Measurements from ENCODE around the gene AAR2.

GRCh38 chr20:36238153-36238552, 1.9 kb downstream of the AAR2 start:
- TF ChIP-seq RFX5 (IDR thresholded peaks at IDR 0.05; ENCODE audit: low read length) (no peak), GABPA (IDR thresholded peaks at IDR 0.05; ENCODE audit: low read depth) (no peak), RAD21 (IDR thresholded peaks at IDR 0.05; ENCODE audit: low read length) (no peak), TAF1 (IDR thresholded peaks at IDR 0.05; ENCODE audit: borderline replicate concordance, low read depth, low read length) (no peak), SIN3A (IDR thresholded peaks at IDR 0.05; ENCODE audit: borderline replicate concordance, low read depth, low read length) (no peak), FOXJ3 (CRISPR knock-in tag; IDR thresholded peaks at IDR 0.05) (no peak), MAX (IDR thresholded peaks at IDR 0.05; ENCODE audit: low read depth) (no peak)
- TF ChIP-seq, protein P1, sequence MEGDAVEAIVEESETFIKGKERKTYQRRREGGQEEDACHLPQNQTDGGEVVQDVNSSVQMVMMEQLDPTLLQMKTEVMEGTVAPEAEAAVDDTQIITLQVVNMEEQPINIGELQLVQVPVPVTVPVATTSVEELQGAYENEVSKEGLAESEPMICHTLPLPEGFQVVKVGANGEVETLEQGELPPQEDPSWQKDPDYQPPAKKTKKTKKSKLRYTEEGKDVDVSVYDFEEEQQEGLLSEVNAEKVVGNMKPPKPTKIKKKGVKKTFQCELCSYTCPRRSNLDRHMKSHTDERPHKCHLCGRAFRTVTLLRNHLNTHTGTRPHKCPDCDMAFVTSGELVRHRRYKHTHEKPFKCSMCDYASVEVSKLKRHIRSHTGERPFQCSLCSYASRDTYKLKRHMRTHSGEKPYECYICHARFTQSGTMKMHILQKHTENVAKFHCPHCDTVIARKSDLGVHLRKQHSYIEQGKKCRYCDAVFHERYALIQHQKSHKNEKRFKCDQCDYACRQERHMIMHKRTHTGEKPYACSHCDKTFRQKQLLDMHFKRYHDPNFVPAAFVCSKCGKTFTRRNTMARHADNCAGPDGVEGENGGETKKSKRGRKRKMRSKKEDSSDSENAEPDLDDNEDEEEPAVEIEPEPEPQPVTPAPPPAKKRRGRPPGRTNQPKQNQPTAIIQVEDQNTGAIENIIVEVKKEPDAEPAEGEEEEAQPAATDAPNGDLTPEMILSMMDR (IDR thresholded peaks at IDR 0.05): no peak
- TF ChIP-seq, protein P2, sequence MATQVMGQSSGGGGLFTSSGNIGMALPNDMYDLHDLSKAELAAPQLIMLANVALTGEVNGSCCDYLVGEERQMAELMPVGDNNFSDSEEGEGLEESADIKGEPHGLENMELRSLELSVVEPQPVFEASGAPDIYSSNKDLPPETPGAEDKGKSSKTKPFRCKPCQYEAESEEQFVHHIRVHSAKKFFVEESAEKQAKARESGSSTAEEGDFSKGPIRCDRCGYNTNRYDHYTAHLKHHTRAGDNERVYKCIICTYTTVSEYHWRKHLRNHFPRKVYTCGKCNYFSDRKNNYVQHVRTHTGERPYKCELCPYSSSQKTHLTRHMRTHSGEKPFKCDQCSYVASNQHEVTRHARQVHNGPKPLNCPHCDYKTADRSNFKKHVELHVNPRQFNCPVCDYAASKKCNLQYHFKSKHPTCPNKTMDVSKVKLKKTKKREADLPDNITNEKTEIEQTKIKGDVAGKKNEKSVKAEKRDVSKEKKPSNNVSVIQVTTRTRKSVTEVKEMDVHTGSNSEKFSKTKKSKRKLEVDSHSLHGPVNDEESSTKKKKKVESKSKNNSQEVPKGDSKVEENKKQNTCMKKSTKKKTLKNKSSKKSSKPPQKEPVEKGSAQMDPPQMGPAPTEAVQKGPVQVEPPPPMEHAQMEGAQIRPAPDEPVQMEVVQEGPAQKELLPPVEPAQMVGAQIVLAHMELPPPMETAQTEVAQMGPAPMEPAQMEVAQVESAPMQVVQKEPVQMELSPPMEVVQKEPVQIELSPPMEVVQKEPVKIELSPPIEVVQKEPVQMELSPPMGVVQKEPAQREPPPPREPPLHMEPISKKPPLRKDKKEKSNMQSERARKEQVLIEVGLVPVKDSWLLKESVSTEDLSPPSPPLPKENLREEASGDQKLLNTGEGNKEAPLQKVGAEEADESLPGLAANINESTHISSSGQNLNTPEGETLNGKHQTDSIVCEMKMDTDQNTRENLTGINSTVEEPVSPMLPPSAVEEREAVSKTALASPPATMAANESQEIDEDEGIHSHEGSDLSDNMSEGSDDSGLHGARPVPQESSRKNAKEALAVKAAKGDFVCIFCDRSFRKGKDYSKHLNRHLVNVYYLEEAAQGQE (IDR thresholded peaks at IDR 0.05; ENCODE audit: low read depth, low read length): no peak

All from SK-N-SH (cell line).